Measurements from ENCODE around the gene NT5DC4.

- TF ChIP-seq CTCF (IDR thresholded peaks at IDR 0.05; ENCODE audit: low read depth, low read length, missing input control) (no peak), REST (IDR thresholded peaks at IDR 0.05) (no peak), YY1 (IDR thresholded peaks at IDR 0.05) (no peak), GABPA (IDR thresholded peaks at IDR 0.05 in 1 of 2, conservative IDR thresholded peaks at IDR 0.05 in 1 of 2) (peak in 1 of 2 donors; percentile 8), JUND (IDR thresholded peaks at IDR 0.05) (no peak), ATF3 (IDR thresholded peaks at IDR 0.05) (no peak), ZBTB33 (IDR thresholded peaks at IDR 0.05) (no peak)
These were observed 46.6 kb upstream of the NT5DC4 start for GRCh38 chr2:112674229-112674628.
